ENCODE data around the gene PIK3R2.
"Not testable (repeated sequence)": the region's sequence is repeated elsewhere in the genome, so short reads cannot be mapped to it uniquely, and the experiment has no call there.

Gene PIK3R2

GRCh38 chr19:18152817-18153555 is at the start of gene PIK3R2:
Gene PIK3R2, plus strand, starts transcription at chr19:18153163. Its CDS starts 2,717 bp downstream, at chr19:18155880.
- DNase-seq (ENCODE audit: low read depth) = peak; percentile 94

- DNase-seq (ENCODE audit: low read depth) = no peak
Observed at GRCh38 chr19:18104793-18105131, 48.2 kb upstream of the PIK3R2 start.

- not testable (repeated sequence) for DNase-seq (ENCODE audit: low read depth)
Observed at GRCh38 chr19:18105259-18105658, 47.7 kb upstream of the PIK3R2 start.

- no peak for DNase-seq (ENCODE audit: low read depth)
Observed at GRCh38 chr19:18107235-18107634, 45.7 kb upstream of the PIK3R2 start.

- DNase-seq (ENCODE audit: low read depth) = no peak
Observed at GRCh38 chr19:18108897-18109296, 44.1 kb upstream of the PIK3R2 start.

- no peak for DNase-seq (ENCODE audit: low read depth)
Observed at GRCh38 chr19:18109341-18109732, 43.6 kb upstream of the PIK3R2 start.

- no peak for DNase-seq (ENCODE audit: low read depth)
Observed at GRCh38 chr19:18109733-18110608, 43.0 kb upstream of the PIK3R2 start.

- DNase-seq (ENCODE audit: low read depth) = no peak
Observed at GRCh38 chr19:18110609-18111232, 42.2 kb upstream of the PIK3R2 start.

- DNase-seq (ENCODE audit: low read depth) = no peak
Observed at GRCh38 chr19:18112989-18113478, 39.9 kb upstream of the PIK3R2 start.

GRCh38 chr19:18113827-18114226 is 39.1 kb upstream of the PIK3R2 start:
- DNase-seq (ENCODE audit: low read depth) = no peak

- DNase-seq (ENCODE audit: low read depth) = no peak
Observed at GRCh38 chr19:18114483-18114882, 38.5 kb upstream of the PIK3R2 start.

- no peak for DNase-seq (ENCODE audit: low read depth)
Observed at GRCh38 chr19:18117364-18117691, 35.6 kb upstream of the PIK3R2 start.

GRCh38 chr19:18117692-18118378 is 35.1 kb upstream of the PIK3R2 start:
- DNase-seq (ENCODE audit: low read depth) = no peak

GRCh38 chr19:18118420-18119012 is 34.4 kb upstream of the PIK3R2 start:
- DNase-seq (ENCODE audit: low read depth) = no peak

- DNase-seq (ENCODE audit: low read depth) = no peak
Observed at GRCh38 chr19:18119013-18119716, 33.8 kb upstream of the PIK3R2 start.

- no peak for DNase-seq (ENCODE audit: low read depth)
Observed at GRCh38 chr19:18119717-18120105, 33.3 kb upstream of the PIK3R2 start.

GRCh38 chr19:18120127-18120526 is 32.8 kb upstream of the PIK3R2 start:
- no peak for DNase-seq (ENCODE audit: low read depth)

GRCh38 chr19:18121166-18121565 is 31.8 kb upstream of the PIK3R2 start:
- no peak for DNase-seq (ENCODE audit: low read depth)

- no peak for DNase-seq (ENCODE audit: low read depth)
Observed at GRCh38 chr19:18122424-18122823, 30.5 kb upstream of the PIK3R2 start.

GRCh38 chr19:18122860-18123795 is 29.8 kb upstream of the PIK3R2 start:
- DNase-seq (ENCODE audit: low read depth) = no peak

Data from HS-27A (cell line).